GM18508 (cell line): ENCODE measurements around the gene ZNF281.
"Not testable (repeated sequence)": the region's sequence is repeated elsewhere in the genome, so short reads cannot be mapped to it uniquely, and the experiment has no call there.

Experiments used
- ATAC-seq: cut with Tn5 transposase; IDR thresholded peaks from one replicate; pipeline ENCODE4 v1.9.1; 2021; ENCODE audit warnings: moderate number of reproducible peaks; ENCODE audit not compliant: insufficient read depth, unreplicated experiment

ZNF281 gene

GRCh38 chr1:200366577-200367253, 43.1 kb downstream of the ZNF281 start:
- ATAC-seq: no peak

- ATAC-seq: no peak
These were observed 43.9 kb downstream of the ZNF281 start for GRCh38 chr1:200365897-200366426.

GRCh38 chr1:200364831-200365230, 45.0 kb downstream of the ZNF281 start:
- no peak for ATAC-seq

- no peak for ATAC-seq
These were observed 45.6 kb downstream of the ZNF281 start for GRCh38 chr1:200364091-200364759.

GRCh38 chr1:200363264-200363933, 46.4 kb downstream of the ZNF281 start:
- no peak for ATAC-seq

GRCh38 chr1:200362421-200362820, 47.4 kb downstream of the ZNF281 start:
- no peak for ATAC-seq

- no peak for ATAC-seq
These were observed 50.1 kb downstream of the ZNF281 start for GRCh38 chr1:200359610-200360163.

- ATAC-seq: not testable (repeated sequence)
These were observed 51.9 kb downstream of the ZNF281 start for GRCh38 chr1:200357925-200358324.

GRCh38 chr1:200355801-200356200, 54.0 kb downstream of the ZNF281 start:
- ATAC-seq: no peak
